AML-193 (cell line): ENCODE data around the gene MIPEP.
A peak's percentile ranks its signal among the peaks of the same experiment; 100 is the strongest.
"Not testable (repeated sequence)": the region's sequence is repeated elsewhere in the genome, so short reads cannot be mapped to it uniquely, and the experiment has no call there.

Source experiments
- DNase-seq, 2 experiments: peaks; one replicate each; lab custom pipeline; 2025; lab: John Stamatoyannopoulos, UW

MIPEP gene

GRCh38 chr13:23749288-23749873, 139.8 kb downstream of the MIPEP start:
- no peak for DNase-seq

- DNase-seq, result no peak
These were observed 140.8 kb downstream of the MIPEP start for GRCh38 chr13:23748109-23748990.

GRCh38 chr13:23746141-23746540, 143.1 kb downstream of the MIPEP start:
- DNase-seq, result not testable (repeated sequence)

- DNase-seq, result no peak
These were observed 144.9 kb downstream of the MIPEP start for GRCh38 chr13:23744315-23744714.

- DNase-seq, result no peak
These were observed 145.7 kb downstream of the MIPEP start for GRCh38 chr13:23743278-23744076.

- peak in 1 of 2 experiments; percentile 7 for DNase-seq
These were observed 147.2 kb downstream of the MIPEP start for GRCh38 chr13:23741879-23742510.

GRCh38 chr13:23740002-23740401, 149.2 kb downstream of the MIPEP start:
- DNase-seq, result no peak

- DNase-seq, result no peak
These were observed 149.6 kb downstream of the MIPEP start for GRCh38 chr13:23739596-23739995.

GRCh38 chr13:23736541-23736940, 152.7 kb downstream of the MIPEP start:
- no peak for DNase-seq

GRCh38 chr13:23735329-23735728, 153.9 kb downstream of the MIPEP start:
- DNase-seq, result no peak

- no peak for DNase-seq
These were observed 157.5 kb downstream of the MIPEP start for GRCh38 chr13:23731709-23732108.

- no peak for DNase-seq
These were observed 158.9 kb downstream of the MIPEP start for GRCh38 chr13:23730251-23730650.

- DNase-seq, result no peak
These were observed 159.7 kb downstream of the MIPEP start for GRCh38 chr13:23729531-23729930.

- DNase-seq, result no peak
These were observed 160.4 kb downstream of the MIPEP start for GRCh38 chr13:23728807-23729206.

GRCh38 chr13:23725922-23726321, 163.3 kb downstream of the MIPEP start:
- DNase-seq, result no peak

- DNase-seq, result no peak
These were observed 164.8 kb downstream of the MIPEP start for GRCh38 chr13:23724196-23724970.

GRCh38 chr13:23723471-23723870, 165.7 kb downstream of the MIPEP start:
- DNase-seq, result no peak

- DNase-seq, result no peak
These were observed 166.3 kb downstream of the MIPEP start for GRCh38 chr13:23722726-23723453.

GRCh38 chr13:23718996-23719395, 170.2 kb downstream of the MIPEP start:
- no peak for DNase-seq

GRCh38 chr13:23716401-23716800, 172.8 kb downstream of the MIPEP start:
- no peak for DNase-seq

GRCh38 chr13:23715762-23716235, 173.4 kb downstream of the MIPEP start:
- no peak for DNase-seq
